ENCODE measurements around the gene TRAPPC3.

The TRAPPC3 gene

GRCh38 chr1:36112823-36113222 lies 36.5 kb downstream of the TRAPPC3 start:
- Histone ChIP-seq H3K4me1 (ENCODE audit: low read length) (peaks cover 9% of the 10 kb centered on the region), H3K9me3 (ENCODE audit: insufficient read depth, low read length) (no peaks in the 10 kb centered on the region), H3K79me2 (ENCODE audit: low read length) (no peaks in the 10 kb centered on the region), H4K20me1 (ENCODE audit: insufficient read depth, low read length) (no peaks in the 10 kb centered on the region), H3K27ac (ENCODE audit: low read length) (no peak overlapping the region), H3K4me2 (ENCODE audit: low read length) (no peak overlapping the region), H3K9ac (ENCODE audit: low read length) (no peak overlapping the region), H3K4me3 (ENCODE audit: low read length) (no peak overlapping the region), H3K36me3 (replicated peaks; ENCODE audit: low read depth, low read length) (no peaks in the 10 kb centered on the region), H2AFZ (ENCODE audit: low read depth, low read length) (no peak overlapping the region), H3K27me3 (ENCODE audit: low read depth, low read length) (no peaks in the 10 kb centered on the region)
- TF ChIP-seq CTCF (IDR thresholded peaks at IDR 0.05; ENCODE audit: low read depth, low read length): no peak
- no peak for TF ChIP-seq EZH2phosphoT487 (IDR thresholded peaks at IDR 0.05; ENCODE audit: low read depth)

DNA sequence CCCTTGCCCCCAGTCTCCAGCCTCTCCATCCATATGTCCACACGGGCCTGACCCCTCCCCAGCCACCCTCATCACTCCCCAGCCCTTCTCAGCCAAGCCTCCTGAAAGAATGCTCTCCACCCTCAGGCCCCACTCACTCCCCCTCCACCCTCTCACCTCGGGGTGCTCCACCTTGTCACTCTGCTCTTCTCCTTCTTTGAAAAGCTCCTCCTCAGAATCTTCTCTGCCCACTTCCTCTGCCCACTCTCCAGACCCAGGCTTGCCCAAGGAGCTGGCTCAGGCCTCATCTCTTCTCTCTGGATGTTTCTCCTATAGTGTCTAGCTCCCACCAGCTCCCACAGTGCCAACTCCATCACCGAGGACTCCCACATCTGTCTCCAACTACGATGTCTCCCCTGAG lies 38.1 kb downstream of the TRAPPC3 start:
- Histone ChIP-seq H3K4me3 (ENCODE audit: low read length) (no peak overlapping the region), H3K4me1 (ENCODE audit: low read length) (peaks cover 6% of the 10 kb centered on the region), H4K20me1 (ENCODE audit: insufficient read depth, low read length) (no peaks in the 10 kb centered on the region), H3K4me2 (ENCODE audit: low read length) (no peak overlapping the region), H3K9me3 (ENCODE audit: insufficient read depth, low read length) (no peaks in the 10 kb centered on the region), H2AFZ (ENCODE audit: low read depth, low read length) (no peak overlapping the region), H3K36me3 (replicated peaks; ENCODE audit: low read depth, low read length) (no peaks in the 10 kb centered on the region), H3K27ac (ENCODE audit: low read length) (no peak overlapping the region), H3K27me3 (ENCODE audit: low read depth, low read length) (no peaks in the 10 kb centered on the region), H3K9ac (ENCODE audit: low read length) (no peak overlapping the region), H3K79me2 (ENCODE audit: low read length) (no peaks in the 10 kb centered on the region)
- no peak for TF ChIP-seq CTCF (IDR thresholded peaks at IDR 0.05; ENCODE audit: low read depth, low read length)
- no peak for TF ChIP-seq EZH2phosphoT487 (IDR thresholded peaks at IDR 0.05; ENCODE audit: low read depth)

GRCh38 chr1:36109041-36109679 lies 40.1 kb downstream of the TRAPPC3 start:
- Histone ChIP-seq H2AFZ (ENCODE audit: low read depth, low read length) (no peak overlapping the region), H3K4me3 (ENCODE audit: low read length) (no peak overlapping the region), H3K27ac (ENCODE audit: low read length) (no peak overlapping the region), H3K27me3 (ENCODE audit: low read depth, low read length) (no peaks in the 10 kb centered on the region), H3K9ac (ENCODE audit: low read length) (no peak overlapping the region), H3K79me2 (ENCODE audit: low read length) (no peaks in the 10 kb centered on the region), H3K4me2 (ENCODE audit: low read length) (no peak overlapping the region), H3K4me1 (ENCODE audit: low read length) (no peaks in the 10 kb centered on the region), H3K9me3 (ENCODE audit: insufficient read depth, low read length) (no peaks in the 10 kb centered on the region), H3K36me3 (replicated peaks; ENCODE audit: low read depth, low read length) (no peaks in the 10 kb centered on the region), H4K20me1 (ENCODE audit: insufficient read depth, low read length) (no peaks in the 10 kb centered on the region)
- TF ChIP-seq EZH2phosphoT487 (IDR thresholded peaks at IDR 0.05; ENCODE audit: low read depth): no peak
- no peak for TF ChIP-seq CTCF (IDR thresholded peaks at IDR 0.05; ENCODE audit: low read depth, low read length)

GRCh38 chr1:36108314-36108713 lies 41.0 kb downstream of the TRAPPC3 start:
- no peak overlapping the region for H3K9ac ChIP-seq (ENCODE audit: low read length)
- H4K20me1 ChIP-seq (ENCODE audit: insufficient read depth, low read length): no peaks in the 10 kb centered on the region
- no peaks in the 10 kb centered on the region for H3K9me3 ChIP-seq (ENCODE audit: insufficient read depth, low read length)
- no peaks in the 10 kb centered on the region for H3K4me1 ChIP-seq (ENCODE audit: low read length)
- no peak overlapping the region for H3K27ac ChIP-seq (ENCODE audit: low read length)
- H3K4me2 ChIP-seq (ENCODE audit: low read length): no peak overlapping the region
- no peak overlapping the region for H2AFZ ChIP-seq (ENCODE audit: low read depth, low read length)
- TF ChIP-seq EZH2phosphoT487 (IDR thresholded peaks at IDR 0.05; ENCODE audit: low read depth): no peak
- no peaks in the 10 kb centered on the region for H3K27me3 ChIP-seq (ENCODE audit: low read depth, low read length)
- H3K4me3 ChIP-seq (ENCODE audit: low read length): no peak overlapping the region
- no peaks in the 10 kb centered on the region for H3K36me3 ChIP-seq (replicated peaks; ENCODE audit: low read depth, low read length)
- H3K79me2 ChIP-seq (ENCODE audit: low read length): no peaks in the 10 kb centered on the region

Measured in OCI-LY3 (cell line).